ENCODE results near the gene FBF1. TPM values are rescaled to one million over a fixed set of nuclear protein-coding genes. Genes with fewer than 3 reads are reported as not detected.
A peak's percentile ranks its signal among the peaks of the same experiment; 100 is the strongest.

Gene FBF1
- total and polyA plus RNA-seq, 9 of the 15 experiments (the other 6 are each of a cell fraction or from before 2014, with no cell fraction given), result 0.46 to 14.9 (median 7.5) TPM

GRCh38 chr17:75980188-75981018, 39.6 kb upstream of the FBF1 start (continued):
- TF ChIP-seq PHF20 (IDR thresholded peaks at IDR 0.05; ENCODE audit: partially characterized antibody), result no peak
- TF ChIP-seq HDAC8 (tag; IDR thresholded peaks at IDR 0.05), result no peak
- no peak for TF ChIP-seq SMAD3 (CRISPR knock-in tag; conservative IDR thresholded peaks at IDR 0.05)
- peak; percentile 98 for TF ChIP-seq ZNF121 (CRISPR knock-in tag; conservative IDR thresholded peaks at IDR 0.05)
- TF ChIP-seq ZZZ3 (IDR thresholded peaks at IDR 0.05), result no peak
- TF ChIP-seq TSHZ1 (CRISPR knock-in tag; IDR thresholded peaks at IDR 0.05), result no peak
- TF ChIP-seq SREBF1 (IDR thresholded peaks at IDR 0.05; ENCODE audit: borderline replicate concordance, low read depth, low read length), result no peak
- no peak for TF ChIP-seq ZNF277 (CRISPR knock-in tag; IDR thresholded peaks at IDR 0.05; ENCODE audit: borderline replicate concordance)
- TF ChIP-seq KDM1A (IDR thresholded peaks at IDR 0.05), result peak in 1 of 2 experiments; percentile 56; a peak in 1 of 4 replicates
- peak; percentile 5 for TF ChIP-seq BRD9 (IDR thresholded peaks at IDR 0.05; ENCODE audit: low read depth, partially characterized antibody)
- peak; percentile 21; the same call in 1 of the 2 replicates for TF ChIP-seq CEBPG (CRISPR knock-in tag; IDR thresholded peaks at IDR 0.05)
- no peak; a peak in 1 of 4 replicates for TF ChIP-seq CEBPG (tag; conservative IDR thresholded peaks at IDR 0.05 in 1 of 2, IDR thresholded peaks at IDR 0.05 in 1 of 2)
- peak; percentile 42; the same call in 1 of the 2 replicates for TF ChIP-seq ZBTB33 (CRISPR knock-in tag; IDR thresholded peaks at IDR 0.05)
- peak; percentile 83 for TF ChIP-seq RBM25 (IDR thresholded peaks at IDR 0.05; ENCODE audit: low read depth, low read length, severe bottlenecking)
- TF ChIP-seq BCOR (IDR thresholded peaks at IDR 0.05), result peak; percentile 80
- TF ChIP-seq TAL1 (IDR thresholded peaks at IDR 0.05), result 0 out of 2 replicates have a peak, but pooled peaks have one; percentile 0
- TF ChIP-seq MCM7 (IDR thresholded peaks at IDR 0.05), result no peak
- TF ChIP-seq ATF3 (IDR thresholded peaks at IDR 0.05), result peak; percentile 34; the same call in 1 of the 2 replicates
- TF ChIP-seq ATF3 (CRISPR knock-in tag; conservative IDR thresholded peaks at IDR 0.05), result no peak
- TF ChIP-seq HDAC1 (IDR thresholded peaks at IDR 0.05), result peak in 1 of 2 experiments; percentile 13; a peak in 2 of 4 replicates
